ENCODE results near the gene CHTF18. TPM values are rescaled to one million over a fixed set of nuclear protein-coding genes. Genes with fewer than 3 reads are reported as not detected.

CHTF18 gene
- polyA plus RNA-seq, 3 donors = 0.57 to 13.8 (median 2.2) TPM

DNA sequence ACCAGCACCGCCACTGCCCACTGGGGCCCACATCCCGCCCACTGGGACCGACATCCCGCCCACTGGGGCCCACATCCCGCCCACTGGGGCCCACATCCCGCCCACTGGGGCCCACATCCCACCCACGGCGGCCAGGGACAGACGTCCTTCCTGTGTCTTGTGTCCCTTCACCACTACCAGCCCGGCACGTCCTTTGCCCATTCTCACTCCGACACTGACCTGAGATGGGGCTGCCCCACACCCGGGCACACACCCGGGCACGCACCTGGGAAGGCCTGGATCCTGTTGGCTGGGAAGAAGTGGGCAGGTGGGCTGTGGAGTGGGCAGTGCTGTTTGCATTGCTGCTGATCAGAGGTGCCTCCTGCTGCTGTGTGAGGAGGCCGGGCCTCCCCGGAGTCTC lies 40.5 kb downstream of the CHTF18 start:
- TF ChIP-seq, protein P1, sequence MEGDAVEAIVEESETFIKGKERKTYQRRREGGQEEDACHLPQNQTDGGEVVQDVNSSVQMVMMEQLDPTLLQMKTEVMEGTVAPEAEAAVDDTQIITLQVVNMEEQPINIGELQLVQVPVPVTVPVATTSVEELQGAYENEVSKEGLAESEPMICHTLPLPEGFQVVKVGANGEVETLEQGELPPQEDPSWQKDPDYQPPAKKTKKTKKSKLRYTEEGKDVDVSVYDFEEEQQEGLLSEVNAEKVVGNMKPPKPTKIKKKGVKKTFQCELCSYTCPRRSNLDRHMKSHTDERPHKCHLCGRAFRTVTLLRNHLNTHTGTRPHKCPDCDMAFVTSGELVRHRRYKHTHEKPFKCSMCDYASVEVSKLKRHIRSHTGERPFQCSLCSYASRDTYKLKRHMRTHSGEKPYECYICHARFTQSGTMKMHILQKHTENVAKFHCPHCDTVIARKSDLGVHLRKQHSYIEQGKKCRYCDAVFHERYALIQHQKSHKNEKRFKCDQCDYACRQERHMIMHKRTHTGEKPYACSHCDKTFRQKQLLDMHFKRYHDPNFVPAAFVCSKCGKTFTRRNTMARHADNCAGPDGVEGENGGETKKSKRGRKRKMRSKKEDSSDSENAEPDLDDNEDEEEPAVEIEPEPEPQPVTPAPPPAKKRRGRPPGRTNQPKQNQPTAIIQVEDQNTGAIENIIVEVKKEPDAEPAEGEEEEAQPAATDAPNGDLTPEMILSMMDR (IDR thresholded peaks at IDR 0.05) = no peak
- Histone ChIP-seq H4K20me1 (ENCODE audit: insufficient read depth, low read length) (no peaks in the 10 kb centered on the region), H3K4me3 (replicated peaks in 1 of 3; ENCODE audit: low read depth in 2 of 3, low read length in 3 of 3) (no peak overlapping the region), H3K36me3 (replicated peaks in 1 of 2; ENCODE audit: control insufficient read depth in 1 of 2, insufficient read depth in 2 of 2, low read length in 2 of 2) (no peaks in the 10 kb centered on the region), H2AFZ (ENCODE audit: insufficient read depth, low read depth, low read length, poor library complexity, severe bottlenecking) (no peak overlapping the region), H3K4me1 (ENCODE audit: control insufficient read depth in 1 of 2, insufficient read depth in 2 of 2, low read length in 2 of 2) (no peaks in the 10 kb centered on the region), H3K9ac (ENCODE audit: insufficient read depth, low read length, poor library complexity, severe bottlenecking) (no peak overlapping the region), H3K4me2 (replicated peaks; ENCODE audit: extremely low read depth, low read length, poor library complexity, severe bottlenecking) (no peak overlapping the region), H3K27me3 (ENCODE audit: control insufficient read depth in 2 of 2, insufficient read depth in 2 of 2, low read length in 2 of 2) (no peaks in the 10 kb centered on the region), H3K79me2 (ENCODE audit: insufficient read depth, low read length) (no peaks in the 10 kb centered on the region), H3K9me3 (replicated peaks in 1 of 2; ENCODE audit: control insufficient read depth in 1 of 2, insufficient read depth in 1 of 2, low read length in 2 of 2) (no peaks in the 10 kb centered on the region), H3K27ac (ENCODE audit: low read depth in 1 of 2, low read length in 2 of 2) (no peak overlapping the region)
- DNase-seq = no peak
- Mint-ChIP-seq H3K4me3 (no peak overlapping the region), H3K9me3 (peaks cover 0 to 2% (median 0%) of the 10 kb centered on the region in 7 donors), H3K36me3 (no peaks in the 10 kb centered on the region), H3K27me3 (ENCODE audit: low read depth in 3 of 3) (peaks cover 6 to 17% (median 13%) of the 10 kb centered on the region in 3 donors), H3K27ac (no peak overlapping the region), H3K4me1 (peaks cover 1% of the 10 kb centered on the region)
- WGBS (ENCODE audit: insufficient coverage) = 85% methylated on average over 13 of the region's 17 CpGs
- intact Hi-C loops (cut with micrococcal nuclease) = loop anchor here in 1 of 2 donors (10.0 kb wide), 1 partner anchor 96 kb away; no protein-coding TSS in a partner anchor

DNA sequence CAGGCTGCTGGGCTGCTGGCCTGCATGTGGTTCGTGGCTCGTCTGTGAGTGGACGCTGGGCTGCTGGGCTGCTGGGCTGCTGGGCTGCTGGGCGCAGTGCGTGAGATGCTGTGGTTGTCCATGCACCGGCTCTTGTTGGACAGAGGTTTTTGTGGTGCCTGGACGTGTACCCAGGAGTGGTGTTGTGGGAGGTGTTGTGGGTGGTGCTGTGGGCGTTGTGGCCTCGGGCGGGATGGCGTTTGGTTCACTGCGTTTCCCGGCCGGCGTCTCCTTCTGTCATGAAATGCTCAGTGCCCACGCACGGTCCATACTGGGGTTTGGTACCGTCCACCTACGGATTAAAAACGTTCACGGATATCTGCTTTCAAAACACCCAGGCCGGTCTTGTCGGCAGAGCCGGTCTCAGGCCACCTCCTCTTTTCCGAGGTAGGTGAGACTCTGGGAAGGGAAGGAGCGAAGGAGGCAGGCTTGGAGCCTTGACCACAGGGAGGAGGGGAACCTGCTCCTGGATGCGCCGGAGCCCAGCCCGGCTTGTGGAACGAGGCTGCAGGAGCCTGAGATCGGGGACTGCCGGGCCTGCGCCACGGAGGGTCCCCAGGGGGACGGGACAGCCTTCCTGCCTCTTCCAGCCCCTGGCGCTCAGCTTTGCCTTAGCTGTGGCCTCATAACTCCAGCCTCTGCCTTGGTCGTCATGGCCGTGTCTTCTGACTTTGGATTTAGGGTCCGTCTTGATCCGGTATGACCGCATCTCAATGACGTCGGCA lies 41.9 kb downstream of the CHTF18 start:
- H3K4me3 Mint-ChIP-seq = no peak overlapping the region
- H3K27me3 Mint-ChIP-seq (ENCODE audit: low read depth in 3 of 3) = peaks cover 9 to 19% (median 11%) of the 10 kb centered on the region in 3 donors

More for the DNA sequence above, 41.9 kb downstream of the CHTF18 start:
- H3K36me3 Mint-ChIP-seq = no peaks in the 10 kb centered on the region
- H3K9me3 ChIP-seq (replicated peaks in 1 of 2; ENCODE audit: control insufficient read depth in 1 of 2, insufficient read depth in 1 of 2, low read length in 2 of 2) = peaks cover under 1 to 5% of the 10 kb centered on the region in 2 donors
- H4K20me1 ChIP-seq (ENCODE audit: insufficient read depth, low read length) = no peaks in the 10 kb centered on the region
- TF ChIP-seq, protein P1 (IDR thresholded peaks at IDR 0.05) = no peak
- H3K4me3 ChIP-seq (replicated peaks in 1 of 3; ENCODE audit: low read depth in 2 of 3, low read length in 3 of 3) = no peak overlapping the region
- H3K79me2 ChIP-seq (ENCODE audit: insufficient read depth, low read length) = no peaks in the 10 kb centered on the region
- H3K9ac ChIP-seq (ENCODE audit: insufficient read depth, low read length, poor library complexity, severe bottlenecking) = no peak overlapping the region
- H3K4me1 Mint-ChIP-seq = peaks cover 1% of the 10 kb centered on the region
- no peaks in the 10 kb centered on the region for H3K27me3 ChIP-seq (ENCODE audit: control insufficient read depth in 2 of 2, insufficient read depth in 2 of 2, low read length in 2 of 2)
- no peak for DNase-seq
- H3K36me3 ChIP-seq (replicated peaks in 1 of 2; ENCODE audit: control insufficient read depth in 1 of 2, insufficient read depth in 2 of 2, low read length in 2 of 2) = no peaks in the 10 kb centered on the region
- H3K4me2 ChIP-seq (replicated peaks; ENCODE audit: extremely low read depth, low read length, poor library complexity, severe bottlenecking) = no peak overlapping the region
- H3K9me3 Mint-ChIP-seq = peaks cover 0 to 11% (median 5%) of the 10 kb centered on the region in 7 donors
- no peak overlapping the region for H3K27ac ChIP-seq (ENCODE audit: low read depth in 1 of 2, low read length in 2 of 2)
- H2AFZ ChIP-seq (ENCODE audit: insufficient read depth, low read depth, low read length, poor library complexity, severe bottlenecking) = no peak overlapping the region
- 86% methylated on average over 42 of the region's 43 CpGs for WGBS (ENCODE audit: insufficient coverage)
- H3K4me1 ChIP-seq (ENCODE audit: control insufficient read depth in 1 of 2, insufficient read depth in 2 of 2, low read length in 2 of 2) = no peaks in the 10 kb centered on the region
- H3K27ac Mint-ChIP-seq = peak overlapping the region in 1 of 7 donors; percentile 84
- intact Hi-C loops (cut with micrococcal nuclease) = loop anchor here in 1 of 2 donors (5.0 kb wide), 1 partner anchor 172 kb away; no protein-coding TSS in a partner anchor
